NOMO-1 treated with DMSO at 0.1 percent for 48 hours (cell line): ENCODE measurements around the gene TRIO.

Experiments used
- DNase-seq: peaks from one replicate; lab custom pipeline; 2025; ENCODE audit not compliant: unreplicated experiment; lab: John Stamatoyannopoulos, UW

The TRIO gene

GRCh38 chr5:14447958-14448911 is 305.1 kb downstream of the TRIO start:
- no peak for DNase-seq

DNA sequence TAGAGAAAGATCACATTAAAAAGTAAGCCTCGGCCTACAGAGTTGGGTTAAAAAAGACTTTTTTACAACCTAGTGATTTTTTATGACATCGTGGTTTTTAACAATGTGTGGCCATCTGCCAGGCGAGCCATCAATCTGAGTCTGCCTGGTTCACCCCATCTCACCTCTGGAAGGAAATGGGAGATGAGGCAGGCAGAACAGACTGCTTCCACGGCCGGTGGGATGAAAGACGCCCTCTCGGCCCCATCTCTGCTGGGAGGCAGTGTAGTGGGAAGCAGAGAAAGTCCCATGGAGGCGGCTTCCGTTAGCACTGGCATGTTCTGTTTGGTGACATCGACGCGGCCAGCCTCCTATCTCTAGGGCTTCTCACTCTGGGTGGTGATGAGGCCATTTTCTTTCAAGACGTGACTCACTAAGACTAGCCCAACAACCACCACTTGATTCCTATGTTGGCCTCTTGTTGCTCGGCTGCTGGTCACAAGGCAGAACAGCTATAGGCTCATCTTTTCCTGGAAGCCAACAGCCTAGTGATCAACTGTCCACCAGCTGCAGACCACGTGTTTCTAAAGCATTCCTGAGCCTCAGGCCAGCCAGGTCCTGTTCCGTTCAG is 306.0 kb downstream of the TRIO start:
- no peak for DNase-seq

- no peak for DNase-seq
Observed at GRCh38 chr5:14450018-14450524, 306.9 kb downstream of the TRIO start.

DNA sequence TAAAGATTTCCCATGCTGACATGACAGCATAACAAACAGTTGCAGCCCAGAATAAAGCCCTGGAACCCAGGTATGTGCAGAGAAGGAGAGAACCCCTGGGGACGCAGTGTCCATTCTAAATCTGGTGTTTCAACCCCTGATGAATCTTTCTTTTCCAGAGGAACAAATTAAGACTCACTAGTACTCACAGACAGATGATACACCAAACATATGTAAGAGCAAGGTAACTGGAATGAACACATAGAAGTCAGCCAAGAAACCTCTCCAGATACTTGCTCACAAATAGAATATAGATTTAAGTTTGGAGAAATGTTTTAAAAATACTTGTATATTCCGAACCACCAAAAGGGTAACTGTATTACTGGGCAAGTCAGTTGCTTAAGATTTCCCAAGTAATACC is 307.6 kb downstream of the TRIO start:
- DNase-seq, result no peak

- no peak for DNase-seq
Observed at GRCh38 chr5:14451871-14452270, 308.7 kb downstream of the TRIO start.

- no peak for DNase-seq
Observed at GRCh38 chr5:14452685-14453454, 309.7 kb downstream of the TRIO start.

DNA sequence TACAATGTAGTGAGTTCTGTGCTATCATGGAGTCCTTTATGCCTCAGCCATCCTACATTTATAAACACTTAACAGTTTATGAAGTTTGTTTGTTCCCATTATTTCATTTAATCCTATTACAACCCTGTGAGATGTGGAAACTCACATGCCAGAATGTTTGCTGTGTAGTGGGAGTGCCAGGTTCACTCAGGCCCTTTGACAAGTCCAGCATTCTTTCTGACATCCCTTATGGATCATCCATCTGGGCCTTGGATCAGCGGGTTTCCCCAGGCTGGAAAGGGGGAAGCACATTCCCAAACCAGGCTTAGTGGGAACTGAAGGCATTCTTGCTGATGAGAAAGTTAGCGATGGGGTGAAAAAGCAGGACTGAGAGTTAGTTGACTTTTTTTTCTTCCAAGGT is 310.3 kb downstream of the TRIO start:
- no peak for DNase-seq

DNA sequence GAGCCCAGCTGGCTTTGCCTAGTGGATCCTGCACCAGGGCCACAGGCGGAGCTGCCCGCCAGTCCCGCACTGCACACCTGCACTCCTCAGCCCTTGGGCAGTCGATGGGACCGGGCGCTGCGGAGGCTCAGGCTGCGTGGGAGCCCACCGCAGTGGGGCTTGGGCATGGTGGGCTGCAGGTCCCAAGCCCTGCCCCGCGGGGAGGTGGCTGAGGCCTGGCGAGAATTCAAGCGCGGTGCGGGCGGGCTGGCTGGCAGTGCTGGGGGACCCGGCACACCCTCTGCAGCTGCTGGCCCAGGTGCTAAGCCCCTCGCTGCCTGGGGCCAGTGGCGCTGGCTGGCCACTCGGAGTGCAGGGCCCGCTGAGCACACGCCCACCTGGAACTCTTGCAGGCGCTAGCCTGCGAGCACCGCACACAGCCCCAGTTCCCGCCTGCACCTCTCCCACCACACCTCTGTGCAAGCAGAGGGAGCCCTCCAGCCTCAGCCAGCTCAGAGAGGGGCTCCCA is 312.7 kb downstream of the TRIO start:
- DNase-seq, result no peak

DNA sequence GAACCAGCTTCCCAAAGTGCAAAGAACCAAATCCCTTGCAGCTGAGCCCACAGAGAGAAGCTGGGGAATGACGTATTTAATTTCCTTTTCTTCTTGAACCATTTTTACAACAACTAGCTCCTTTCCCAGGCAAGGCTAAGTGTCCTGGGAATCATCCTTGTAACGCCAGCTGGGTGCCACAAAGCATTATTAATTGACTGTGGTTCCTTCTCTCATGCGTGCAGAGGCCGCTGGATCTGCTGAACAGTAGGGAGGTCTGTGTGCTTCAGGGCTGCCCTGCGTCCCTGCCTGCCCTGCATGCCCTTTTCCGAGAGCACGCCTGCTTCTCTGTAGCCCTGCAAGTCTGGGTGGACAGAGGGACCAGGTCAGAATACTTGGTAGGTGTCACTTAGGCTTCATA is 314.3 kb downstream of the TRIO start:
- no peak for DNase-seq

- no peak for DNase-seq
Observed at GRCh38 chr5:14458414-14458813, 315.3 kb downstream of the TRIO start.

DNA sequence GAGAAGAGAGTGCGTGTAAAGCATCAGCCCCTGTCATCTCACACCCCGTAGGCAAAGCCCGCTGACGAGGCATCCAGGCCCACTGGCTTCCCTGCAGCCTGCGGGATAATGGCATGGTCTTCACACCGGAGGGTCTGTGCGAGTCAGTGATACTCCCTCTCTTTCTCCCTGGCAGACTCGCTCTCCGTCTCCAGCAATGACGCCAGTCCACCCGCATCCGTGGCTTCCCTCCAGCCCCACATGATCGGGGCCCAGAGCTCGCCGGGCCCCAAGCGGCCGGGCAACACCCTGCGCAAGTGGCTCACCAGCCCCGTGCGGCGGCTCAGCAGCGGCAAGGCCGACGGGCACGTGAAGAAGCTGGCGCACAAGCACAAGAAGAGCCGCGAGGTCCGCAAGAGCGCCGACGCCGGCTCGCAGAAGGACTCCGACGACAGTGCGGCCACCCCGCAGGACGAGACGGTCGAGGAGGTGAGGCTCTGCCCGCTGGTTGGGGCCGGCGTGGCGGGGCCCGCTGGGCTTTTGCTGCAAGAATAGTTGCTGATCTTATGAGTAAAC is 317.8 kb downstream of the TRIO start:
- DNase-seq, result no peak

DNA sequence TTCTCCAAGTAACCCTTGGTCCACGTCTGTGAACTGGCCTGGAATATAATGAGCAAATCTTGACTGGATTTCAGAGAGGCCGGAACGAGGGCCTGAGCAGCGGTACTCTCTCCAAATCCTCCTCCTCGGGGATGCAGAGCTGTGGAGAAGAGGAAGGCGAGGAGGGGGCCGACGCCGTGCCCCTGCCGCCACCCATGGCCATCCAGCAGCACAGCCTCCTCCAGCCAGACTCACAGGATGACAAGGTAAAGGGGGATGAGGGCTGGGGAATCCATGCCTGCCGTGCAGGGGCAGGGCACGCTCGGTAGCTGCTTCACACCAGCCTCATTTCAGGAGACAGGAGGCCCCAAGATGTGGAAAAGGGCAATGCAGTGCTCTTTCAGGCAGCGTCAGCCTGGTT is 319.5 kb downstream of the TRIO start:
- DNase-seq, result no peak

DNA sequence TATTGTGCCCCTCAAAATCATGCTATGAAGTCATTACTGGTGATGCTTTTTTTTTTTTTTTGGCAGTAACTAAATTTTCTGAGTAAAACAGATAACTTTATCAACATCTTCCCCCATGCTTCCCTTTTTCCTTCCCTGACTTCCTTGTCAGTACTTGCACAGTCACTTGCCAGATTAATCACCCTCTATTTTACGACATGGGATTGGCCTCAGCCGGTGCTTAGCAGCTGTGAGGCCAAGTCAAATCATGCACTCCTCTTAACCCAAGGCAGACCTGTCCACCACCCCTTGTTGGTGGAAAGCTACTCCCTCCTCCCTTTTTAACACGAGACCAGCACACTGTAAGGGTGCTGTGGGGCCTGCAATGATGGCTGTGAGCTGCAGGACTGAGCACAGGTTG is 320.5 kb downstream of the TRIO start:
- peak; percentile 98 for DNase-seq

DNA sequence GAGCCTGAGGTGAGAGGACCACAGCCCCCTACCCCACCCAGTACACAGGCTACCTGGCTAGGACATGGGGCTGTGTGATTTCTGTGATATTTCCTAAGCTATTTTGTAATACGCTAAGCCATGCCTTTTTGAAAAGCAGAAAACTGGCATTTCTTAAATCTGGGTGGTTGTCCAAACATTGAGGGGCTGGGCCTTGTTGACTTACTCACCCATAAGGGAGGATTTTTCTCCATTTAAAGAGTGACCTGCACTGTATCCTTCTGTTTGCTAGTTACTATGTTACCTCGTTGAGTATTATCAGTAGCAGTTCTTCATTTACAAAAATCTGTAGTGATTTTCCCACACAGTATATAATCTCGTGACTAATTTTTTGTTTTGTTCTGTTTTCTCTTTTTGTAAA is 321.0 kb downstream of the TRIO start:
- peak; percentile 32 for DNase-seq

DNA sequence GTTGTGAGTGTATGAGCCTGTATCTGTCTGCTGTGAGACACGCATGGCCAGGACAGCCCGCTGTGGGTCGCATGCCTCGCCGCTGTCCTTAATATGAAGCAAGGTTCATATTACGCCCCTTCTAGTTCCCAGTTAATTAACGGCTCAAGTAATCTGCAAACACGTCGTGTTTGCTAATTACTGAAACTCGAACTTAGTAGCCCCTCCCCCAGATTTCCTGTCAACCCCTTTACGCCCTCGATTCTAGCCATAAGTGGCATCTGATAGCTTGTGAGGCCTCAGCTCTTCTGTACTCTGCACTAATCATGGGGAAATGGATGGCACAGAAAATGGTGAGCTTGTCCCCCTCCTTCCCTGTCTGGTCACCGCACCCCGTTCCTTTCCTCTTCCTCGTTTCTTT is 321.5 kb downstream of the TRIO start:
- no peak for DNase-seq

- DNase-seq, result peak; percentile 52
Observed at GRCh38 chr5:14465116-14465515, 322.0 kb downstream of the TRIO start.

GRCh38 chr5:14465776-14466175 is 322.6 kb downstream of the TRIO start:
- no peak for DNase-seq

GRCh38 chr5:14467251-14467650 is 324.1 kb downstream of the TRIO start:
- DNase-seq, result no peak

GRCh38 chr5:14467886-14468285 is 324.7 kb downstream of the TRIO start:
- DNase-seq, result no peak

GRCh38 chr5:14469551-14470377 is 326.6 kb downstream of the TRIO start:
- no peak for DNase-seq
